Measurements from ENCODE around the gene ACOX1.
"Not testable (repeated sequence)": the region's sequence is repeated elsewhere in the genome, so short reads cannot be mapped to it uniquely, and the experiment has no call there.

ACOX1 gene

GRCh38 chr17:75981019-75981615 lies 2.2 kb upstream of the ACOX1 start:
- no peak for DNase-seq (ENCODE audit: low read depth)

GRCh38 chr17:75980188-75981018 lies 1.4 kb upstream of the ACOX1 start:
- DNase-seq (ENCODE audit: low read depth) = no peak

GRCh38 chr17:75979705-75980187 lies 780 bp upstream of the ACOX1 start:
- no peak for DNase-seq (ENCODE audit: low read depth)

GRCh38 chr17:75976175-75976848 lies 2.7 kb downstream of the ACOX1 start:
- no peak for DNase-seq (ENCODE audit: low read depth)

GRCh38 chr17:75975757-75976174 lies 3.2 kb downstream of the ACOX1 start:
- DNase-seq (ENCODE audit: low read depth) = no peak

- not testable (repeated sequence) for DNase-seq (ENCODE audit: low read depth)
Measured at GRCh38 chr17:75975187-75975586, 3.8 kb downstream of the ACOX1 start.

GRCh38 chr17:75970626-75971025 lies 8.3 kb downstream of the ACOX1 start:
- no peak for DNase-seq (ENCODE audit: low read depth)

GRCh38 chr17:75970011-75970523 lies 8.9 kb downstream of the ACOX1 start:
- no peak for DNase-seq (ENCODE audit: low read depth)

- not testable (repeated sequence) for DNase-seq (ENCODE audit: low read depth)
Measured at GRCh38 chr17:75969044-75969443, 9.9 kb downstream of the ACOX1 start.

GRCh38 chr17:75965468-75965867 lies 13.5 kb downstream of the ACOX1 start:
- DNase-seq (ENCODE audit: low read depth) = no peak

- no peak for DNase-seq (ENCODE audit: low read depth)
Measured at GRCh38 chr17:75959839-75960511, 19.0 kb downstream of the ACOX1 start.

GRCh38 chr17:75959051-75959838 lies 19.7 kb downstream of the ACOX1 start:
- no peak for DNase-seq (ENCODE audit: low read depth)

GRCh38 chr17:75950855-75951554 lies 28.0 kb downstream of the ACOX1 start:
- no peak for DNase-seq (ENCODE audit: low read depth)

- DNase-seq (ENCODE audit: low read depth) = no peak
Measured at GRCh38 chr17:75950421-75950820, 28.5 kb downstream of the ACOX1 start.

GRCh38 chr17:75945211-75945610 lies 33.8 kb downstream of the ACOX1 start:
- no peak for DNase-seq (ENCODE audit: low read depth)

GRCh38 chr17:75943491-75943890 lies 35.5 kb downstream of the ACOX1 start:
- no peak for DNase-seq (ENCODE audit: low read depth)

- no peak for DNase-seq (ENCODE audit: low read depth)
Measured at GRCh38 chr17:75942473-75942872, 36.5 kb downstream of the ACOX1 start.

- DNase-seq (ENCODE audit: low read depth) = no peak
Measured at GRCh38 chr17:75941442-75941819, 37.5 kb downstream of the ACOX1 start.

GRCh38 chr17:75940727-75941441 lies 38.1 kb downstream of the ACOX1 start, which contains the start of gene FBF1:
TSS of gene FBF1 (minus strand) at chr17:75941042. CDS start at chr17:75938149, 2,893 bp downstream.
- peak; percentile 82 for DNase-seq (ENCODE audit: low read depth)

- DNase-seq (ENCODE audit: low read depth) = no peak
Measured at GRCh38 chr17:75937652-75938051, 41.3 kb downstream of the ACOX1 start.
